GM12878 (cell line): Measurements from ENCODE around the gene GVQW3. TPM values are rescaled to one million over a fixed set of nuclear protein-coding genes. Genes with fewer than 3 reads are reported as not detected.

Experiments
- ATF2 ChIP-seq: IDR thresholded peaks from 2 replicates; pipeline ENCODE4 v1.6.1; 2012; ENCODE audit warnings: low read length, inconsistent platforms
- BCL3 ChIP-seq: IDR thresholded peaks from 2 replicates; pipeline ENCODE4 v1.6.1; 2011; ENCODE audit warnings: borderline replicate concordance, low read depth, mild to moderate bottlenecking, moderate library complexity, low read length; ENCODE audit not compliant: insufficient read depth, poor library complexity, severe bottlenecking
- BCLAF1 ChIP-seq: fragments of 450-650 bp; IDR thresholded peaks from 2 replicates; pipeline ENCODE4 v1.6.1; 2017; ENCODE audit warnings: antibody characterized with exemption, mild to moderate bottlenecking, moderate library complexity
- CBX5 ChIP-seq: sonication (generic); IDR thresholded peaks from 2 replicates; pipeline ENCODE4 v1.6.1; 2016; ENCODE audit warnings: low read depth, moderate library complexity, mild to moderate bottlenecking, inconsistent platforms
- DPF2 ChIP-seq: fragments of 450-650 bp; IDR thresholded peaks from 2 replicates; pipeline ENCODE4 v1.6.1; 2017; ENCODE audit warnings: mild to moderate bottlenecking
- FOXM1 ChIP-seq: IDR thresholded peaks from 2 replicates; pipeline ENCODE4 v1.6.1; 2012; ENCODE audit warnings: low read depth, mild to moderate bottlenecking, inconsistent platforms, low read length, moderate library complexity
- GABPA ChIP-seq: IDR thresholded peaks from 2 replicates; pipeline ENCODE4 v1.6.1; 2014; ENCODE audit warnings: antibody characterized with exemption, low read depth, mild to moderate bottlenecking, inconsistent platforms
- IKZF1 ChIP-seq: fragments of 450-650 bp; conservative IDR thresholded peaks from 2 replicates; pipeline ENCODE4 v1.6.1; 2017; ENCODE audit warnings: antibody characterized with exemption, mild to moderate bottlenecking
- IKZF2 ChIP-seq, 2 experiments: fragments of 450-650 bp; IDR thresholded peaks; 2 replicates each; pipeline ENCODE4 v1.6.1; 2017; ENCODE audit warnings: mild to moderate bottlenecking in 2 of 2, moderate library complexity in 2 of 2
- IRF4 ChIP-seq: IDR thresholded peaks from 2 replicates; pipeline ENCODE4 v1.6.1; 2011; ENCODE audit warnings: low read depth, low read length
- IRF5 ChIP-seq: fragments of 450-650 bp; IDR thresholded peaks from 2 replicates; pipeline ENCODE4 v1.6.1; 2017; ENCODE audit warnings: borderline replicate concordance
- JUNB ChIP-seq: IDR thresholded peaks from 2 replicates; pipeline ENCODE4 v1.6.1; 2016; ENCODE audit warnings: antibody characterized with exemption, mild to moderate bottlenecking
- JUND ChIP-seq: IDR thresholded peaks from 2 replicates; pipeline ENCODE4 v1.6.1; 2012; ENCODE audit warnings: low read depth, mild to moderate bottlenecking, low read length, improper control_type of control experiment, moderate library complexity
- MXI1 ChIP-seq: fragments of 150-350 bp; IDR thresholded peaks from 2 replicates; pipeline ENCODE4 v1.6.1; 2011; ENCODE audit warnings: low read depth, mild to moderate bottlenecking, inconsistent platforms, low read length, improper control_type of control experiment
- PAX5 ChIP-seq: IDR thresholded peaks from 2 replicates; pipeline ENCODE4 v1.6.1; 2011; ENCODE audit warnings: low read depth, low read length, borderline replicate concordance
- PML ChIP-seq: IDR thresholded peaks from 2 replicates; pipeline ENCODE4 v1.6.1; 2012; ENCODE audit warnings: low read length, inconsistent platforms
- POU2F2 ChIP-seq: IDR thresholded peaks from 3 replicates; pipeline ENCODE4 v1.6.1; 2011; ENCODE audit warnings: low read depth, mild to moderate bottlenecking, low read length, borderline replicate concordance
- RCOR1 ChIP-seq: conservative IDR thresholded peaks from 2 replicates; pipeline ENCODE4 v1.6.1; 2012; ENCODE audit warnings: low read depth, low read length, improper control_type of control experiment
- RFX5 ChIP-seq: IDR thresholded peaks from 2 replicates; pipeline ENCODE4 v1.6.1; 2011; ENCODE audit warnings: low read depth, low read length, improper control_type of control experiment
- SPI1 ChIP-seq: IDR thresholded peaks from 2 replicates; pipeline ENCODE4 v1.6.1; 2011; ENCODE audit warnings: low read depth, mild to moderate bottlenecking, low read length, moderate library complexity, borderline replicate concordance; ENCODE audit not compliant: insufficient read depth
- SRF ChIP-seq, 2 experiments: IDR thresholded peaks; 2 replicates each; pipeline ENCODE4 v1.6.1; 2011; ENCODE audit warnings: low read depth in 2 of 2, low read length in 2 of 2, mild to moderate bottlenecking in 1 of 2, moderate library complexity in 1 of 2
- TAF1 ChIP-seq: IDR thresholded peaks from 2 replicates; pipeline ENCODE4 v1.6.1; 2011; ENCODE audit warnings: mild to moderate bottlenecking, low read depth, low read length, borderline replicate concordance
- TBL1XR1 ChIP-seq: IDR thresholded peaks from 2 replicates; pipeline ENCODE4 v1.6.1; 2012; ENCODE audit warnings: low read depth, low read length, improper control_type of control experiment
- TCF12 ChIP-seq: IDR thresholded peaks from 2 replicates; pipeline ENCODE4 v1.6.1; 2011; ENCODE audit warnings: low read depth, mild to moderate bottlenecking, low read length
- polyA plus RNA-seq, 11 experiments: library from polyadenylated mRNA; depleted of rRNA in 4 of 11; unstranded in 6 of 11; stranded (reverse) in 5 of 11; fragments of >200 nt; fragmentation: Nextera tagmentation in 4 of 11; fragmentation: Illumina TruSeq in 1 of 11; extraction: Ambion mirVana in 4 of 11; extraction: Trizol in 1 of 11; gene quantifications; 1 replicate in 1 of 11; 2 replicates in 10 of 11; pipeline versions ENCODE4 v1.2.1 to v1.2.3, GENCODE V29; 2011 to 2016; ENCODE audit warnings: inconsistent platforms in 2 of 11, missing spikeins in 2 of 11, low read depth in 1 of 11
- total RNA-seq, 4 experiments: library from RNA; depleted of rRNA in 3 of 4; stranded (reverse); fragments of >200 nt in 3 of 4; fragmentation: Illumina TruSeq in 1 of 4; extraction: Trizol in 1 of 4; gene quantifications; 2 replicates each; pipeline versions ENCODE4 v1.2.1 to v1.2.3, GENCODE V29; 2013 to 2021

GVQW3 gene
- total and polyA plus RNA-seq, 10 of the 15 experiments (the other 5 are each of a cell fraction or from before 2014, with no cell fraction given) = 0.13 to 3.3 (median 1.7) TPM

GRCh38 chr11:76376746-76377558, 4.2 kb upstream of the GVQW3 start (continued):
- TF ChIP-seq BCLAF1 (no peak), TCF12 (no peak), TBL1XR1 (peak; percentile 70; the same call in 1 of the 2 replicates), PML (no peak), IKZF2 (IDR thresholded peaks at IDR 0.05) (peak; percentile 52 to 63; a peak in 3 of 4 replicates), PAX5 (peak; percentile 52; the same call in 1 of the 2 replicates), SRF (IDR thresholded peaks at IDR 0.05; ENCODE audit: low read depth in 2 of 2, low read length in 2 of 2) (peak; percentile 30 to 78), RFX5 (no peak), CBX5 (no peak), POU2F2 (peak; percentile 70; the same call in 1 of the 3 replicates), GABPA (peak; percentile 65; the same call in 1 of the 2 replicates), JUNB (peak; percentile 99), IRF4 (peak; percentile 95), BCL3 (peak; percentile 75), TAF1 (no peak), IRF5 (no peak), FOXM1 (peak; percentile 79; the same call in 1 of the 2 replicates), IKZF1 (peak; percentile 38; the same call in 1 of the 2 replicates), RCOR1 (no peak), SPI1 (peak; percentile 8; the same call in 1 of the 2 replicates), JUND (peak; percentile 69; the same call in 1 of the 2 replicates), MXI1 (no peak), DPF2 (peak; percentile 72; the same call in 1 of the 2 replicates), ATF2 (peak; percentile 72)
